Lower leg skin (tissue), 3 donors: ENCODE measurements around the gene MCF2L2.

Experiments
- CTCF ChIP-seq, 3 donors: fragments of 450-650 bp; IDR thresholded peaks; one replicate each; pipeline ENCODE4 v1.5.1; 2016; ENCODE audit warnings: antibody characterized with exemption in 3 of 3, mild to moderate bottlenecking in 3 of 3, moderate library complexity in 2 of 3
- POLR2A ChIP-seq, 2 donors: fragments of 450-650 bp; IDR thresholded peaks; one replicate each; pipeline ENCODE4 v1.6.1; 2016 to 2017; ENCODE audit warnings: antibody characterized with exemption in 2 of 2, mild to moderate bottlenecking in 1 of 2, moderate library complexity in 1 of 2

GRCh38 chr3:183428447-183429211 is at the start of gene MCF2L2:
- TF ChIP-seq CTCF (IDR thresholded peaks at IDR 0.05) (no peak), POLR2A (IDR thresholded peaks at IDR 0.05) (no peak)
